ENCODE data around the gene WDR5. TPM values are rescaled to one million over a fixed set of nuclear protein-coding genes. Genes with fewer than 3 reads are reported as not detected.

The WDR5 gene
- total RNA-seq, 1 donor from 2014 or later = 42.5 TPM

GRCh38 chr9:134125413-134126095 is 10.3 kb upstream of the WDR5 start:
- no peaks in the 10 kb centered on the region for H3K9me3 Mint-ChIP-seq
- H3K4me3 Mint-ChIP-seq = no peak overlapping the region
- no peak overlapping the region for H3K27ac Mint-ChIP-seq
- no peak for TF ChIP-seq CTCF (IDR thresholded peaks at IDR 0.05; ENCODE audit: unreplicated experiment)
- peaks cover 9% of the 10 kb centered on the region for H3K4me1 Mint-ChIP-seq
- H3K36me3 Mint-ChIP-seq = no peaks in the 10 kb centered on the region
- no peak for DNase-seq (ENCODE audit: low spot score in 2 of 2, unreplicated experiment in 2 of 2)
- H3K27me3 Mint-ChIP-seq (ENCODE audit: low read depth) = no peaks in the 10 kb centered on the region

- H3K36me3 Mint-ChIP-seq = no peaks in the 10 kb centered on the region
- H3K4me3 Mint-ChIP-seq = no peak overlapping the region
- TF ChIP-seq CTCF (IDR thresholded peaks at IDR 0.05; ENCODE audit: unreplicated experiment) = no peak
- H3K9me3 Mint-ChIP-seq = no peaks in the 10 kb centered on the region
- H3K27ac Mint-ChIP-seq = no peak overlapping the region
- H3K27me3 Mint-ChIP-seq (ENCODE audit: low read depth) = no peaks in the 10 kb centered on the region
- no peak for DNase-seq (ENCODE audit: low spot score in 2 of 2, unreplicated experiment in 2 of 2)
- peaks cover 17% of the 10 kb centered on the region for H3K4me1 Mint-ChIP-seq
Observed at GRCh38 chr9:134126373-134126772, 9.5 kb upstream of the WDR5 start.

GRCh38 chr9:134127065-134127580 is 8.8 kb upstream of the WDR5 start:
- Mint-ChIP-seq H3K9me3 (no peaks in the 10 kb centered on the region), H3K36me3 (no peaks in the 10 kb centered on the region), H3K27ac (no peak overlapping the region), H3K27me3 (ENCODE audit: low read depth) (no peaks in the 10 kb centered on the region), H3K4me1 (peaks cover 23% of the 10 kb centered on the region), H3K4me3 (no peak overlapping the region)
- TF ChIP-seq CTCF (IDR thresholded peaks at IDR 0.05; ENCODE audit: unreplicated experiment) = no peak
- no peak for DNase-seq (ENCODE audit: low spot score in 2 of 2, unreplicated experiment in 2 of 2)

- Mint-ChIP-seq H3K4me1 (peaks cover 23% of the 10 kb centered on the region), H3K27ac (no peak overlapping the region), H3K4me3 (no peak overlapping the region), H3K9me3 (no peaks in the 10 kb centered on the region), H3K27me3 (ENCODE audit: low read depth) (no peaks in the 10 kb centered on the region), H3K36me3 (no peaks in the 10 kb centered on the region)
- TF ChIP-seq CTCF (IDR thresholded peaks at IDR 0.05; ENCODE audit: unreplicated experiment) = no peak
- DNase-seq (ENCODE audit: low spot score in 2 of 2, unreplicated experiment in 2 of 2) = no peak
Observed at GRCh38 chr9:134127616-134128015, 8.3 kb upstream of the WDR5 start.

- no peak for DNase-seq (ENCODE audit: low spot score in 2 of 2, unreplicated experiment in 2 of 2)
- peaks cover 25% of the 10 kb centered on the region for H3K4me1 Mint-ChIP-seq
- H3K27me3 Mint-ChIP-seq (ENCODE audit: low read depth) = no peaks in the 10 kb centered on the region
- no peak for TF ChIP-seq CTCF (IDR thresholded peaks at IDR 0.05; ENCODE audit: unreplicated experiment)
- peak overlapping the region; percentile 87 for H3K27ac Mint-ChIP-seq
- H3K4me3 Mint-ChIP-seq = no peak overlapping the region
- H3K36me3 Mint-ChIP-seq = no peaks in the 10 kb centered on the region
- no peaks in the 10 kb centered on the region for H3K9me3 Mint-ChIP-seq
Observed at GRCh38 chr9:134128727-134129679, 6.9 kb upstream of the WDR5 start.

All from mesothelial cell of epicardium (in vitro differentiated cells).